IMR-90 (cell line): Measurements from ENCODE around the gene KCNMA1. TPM values are rescaled to one million over a fixed set of nuclear protein-coding genes. Genes with fewer than 3 reads are reported as not detected.

ENCODE experiments used
- ATAC-seq: fragments of 200-7000 bp; cut with Tn5 transposase; 2 replicates; pipeline ENCODE4 v1.9.1; 2020; ENCODE audit warnings: low read depth, mild to moderate bottlenecking, moderate library complexity
- BruUV-seq: library from RNA; stranded (reverse); fragments of 400-500 nt; replicated peaks from 2 replicates; lab custom pipeline; 2021; lab: Mats Ljungman, UMichigan
- CTCF ChIA-PET: fragments of 300-600 bp; formaldehyde crosslinking; extraction: SDS; loops from one replicate; lab custom pipeline; 2021; ENCODE audit warnings: antibody characterized with exemption; lab: Yijun Ruan, JAX
- POLR2A ChIA-PET: fragments of 300-600 bp; sonication (Branson Sonifier 250); formaldehyde crosslinking; loops from one replicate; lab custom pipeline; 2022; ENCODE audit warnings: antibody characterized with exemption; ENCODE audit not compliant: unreplicated experiment; lab: Charles Lee
- DNase-seq: peaks from one replicate; pipeline ENCODE4 v3.0.0; 2013
- H2AFZ ChIP-seq: replicated peaks from 2 replicates; pipeline ENCODE3; 2013; ENCODE audit warnings: low read length, mild to moderate bottlenecking; ENCODE audit not compliant: poor library complexity
- H2AK5ac ChIP-seq: 2 replicates; pipeline ENCODE4 v1.6.1; 2013; ENCODE audit warnings: low read depth, low read length, inconsistent platforms
- H2AK9ac ChIP-seq: replicated peaks from 2 replicates; pipeline ENCODE3; 2013; ENCODE audit warnings: mild to moderate bottlenecking, low read depth, low read length, moderate library complexity; ENCODE audit not compliant: poor library complexity
- H2BK120ac ChIP-seq: 2 replicates; pipeline ENCODE4 v1.6.1; 2013; ENCODE audit warnings: low read depth, low read length, inconsistent platforms
- H2BK15ac ChIP-seq: 3 replicates; pipeline ENCODE4 v1.6.1; 2013; ENCODE audit warnings: low read depth, low read length, inconsistent platforms
- H2BK20ac ChIP-seq: 2 replicates; pipeline ENCODE4 v1.6.1; 2013; ENCODE audit warnings: low read depth, mild to moderate bottlenecking, inconsistent platforms, low read length, moderate library complexity
- H2BK5ac ChIP-seq: 2 replicates; pipeline ENCODE4 v1.6.1; 2013; ENCODE audit warnings: mild to moderate bottlenecking, low read depth, low read length, inconsistent platforms; ENCODE audit not compliant: poor library complexity, severe bottlenecking
- H3K14ac ChIP-seq: replicated peaks from 2 replicates; pipeline ENCODE4 v1.6.1; 2013; ENCODE audit warnings: low read depth, low read length, inconsistent platforms
- H3K18ac ChIP-seq: 2 replicates; pipeline ENCODE4 v1.6.1; 2013; ENCODE audit warnings: low read depth, low read length, control low read depth
- H3K23ac ChIP-seq: 2 replicates; pipeline ENCODE4 v1.6.1; 2013; ENCODE audit warnings: low read depth, low read length, inconsistent platforms
- H3K27ac ChIP-seq: 2 replicates; pipeline ENCODE4 v1.5.1; 2013; ENCODE audit warnings: mild to moderate bottlenecking, control low read depth, low read length; ENCODE audit not compliant: insufficient read depth
- H3K27me3 ChIP-seq: 2 replicates; pipeline ENCODE4 v1.6.1; 2013; ENCODE audit warnings: low read length; ENCODE audit not compliant: control insufficient read depth, insufficient read depth
- H3K36me3 ChIP-seq: 2 replicates; pipeline ENCODE4 v1.6.1; 2013; ENCODE audit warnings: low read length, mixed read lengths; ENCODE audit not compliant: control insufficient read depth, insufficient read depth
- H3K4ac ChIP-seq: 2 replicates; pipeline ENCODE4 v1.6.1; 2013; ENCODE audit warnings: low read depth, low read length, inconsistent platforms
- H3K4me1 ChIP-seq: 2 replicates; pipeline ENCODE4 v1.6.1; 2013; ENCODE audit warnings: low read length, mixed read lengths; ENCODE audit not compliant: control insufficient read depth, insufficient read depth
- H3K4me2 ChIP-seq: 2 replicates; pipeline ENCODE4 v1.6.1; 2013; ENCODE audit warnings: low read depth, mild to moderate bottlenecking, control low read depth, low read length, moderate library complexity
- H3K4me3 ChIP-seq: 2 replicates; pipeline ENCODE4 v1.5.1; 2013; ENCODE audit warnings: low read depth, mild to moderate bottlenecking, control low read depth, low read length, moderate library complexity; ENCODE audit not compliant: insufficient read depth
- H3K56ac ChIP-seq: 2 replicates; pipeline ENCODE4 v1.6.1; 2013; ENCODE audit warnings: low read length, inconsistent platforms; ENCODE audit not compliant: insufficient read depth; ENCODE audit errors: extremely low read depth
- H3K79me1 ChIP-seq, 2 experiments: 2 replicates each; pipeline ENCODE4 v1.6.1; 2013; ENCODE audit warnings: low read length in 2 of 2, inconsistent platforms in 1 of 2, low read depth in 1 of 2
- H3K9ac ChIP-seq: 2 replicates; pipeline ENCODE4 v1.6.1; 2013; ENCODE audit warnings: low read depth, low read length, control low read depth
- H3K9me1 ChIP-seq: 2 replicates; pipeline ENCODE4 v1.6.1; 2013; ENCODE audit warnings: low read length, inconsistent platforms; ENCODE audit not compliant: insufficient read depth
- H3K9me3 ChIP-seq: 2 replicates; pipeline ENCODE4 v1.6.1; 2013; ENCODE audit warnings: low read length; ENCODE audit not compliant: control insufficient read depth, insufficient read depth
- H4K20me1 ChIP-seq: 2 replicates; pipeline ENCODE4 v1.6.1; 2013; ENCODE audit warnings: low read length, inconsistent platforms; ENCODE audit not compliant: insufficient read depth
- H4K5ac ChIP-seq: 2 replicates; pipeline ENCODE4 v1.6.1; 2013; ENCODE audit warnings: mild to moderate bottlenecking, low read depth, low read length, control low read depth
- H4K8ac ChIP-seq, 2 experiments: 2 replicates each; pipeline ENCODE4 v1.6.1; 2013; ENCODE audit warnings: low read depth in 2 of 2, low read length in 2 of 2, control low read depth in 1 of 2, inconsistent platforms in 1 of 2
- H4K91ac ChIP-seq: 2 replicates; pipeline ENCODE4 v1.6.1; 2013; ENCODE audit warnings: low read depth, low read length, inconsistent platforms; ENCODE audit not compliant: insufficient read depth
- FOS ChIP-seq: fragments of 150-350 bp; IDR thresholded peaks from 2 replicates; pipeline ENCODE4 v1.6.1; 2016; ENCODE audit warnings: low read depth, low read length
- MAFK ChIP-seq: IDR thresholded peaks from 2 replicates; pipeline ENCODE4 v1.6.1; 2012; ENCODE audit warnings: low read depth, low read length, improper control_type of control experiment
- MXI1 ChIP-seq: IDR thresholded peaks from 2 replicates; pipeline ENCODE4 v1.6.1; 2012; ENCODE audit warnings: low read depth, mild to moderate bottlenecking, low read length, moderate library complexity, borderline replicate concordance
- NFE2L2 ChIP-seq: fragments of 150-350 bp; IDR thresholded peaks from 2 replicates; pipeline ENCODE4 v1.6.1; 2016; ENCODE audit warnings: low read depth, mild to moderate bottlenecking, low read length
- RAD21 ChIP-seq: IDR thresholded peaks from 2 replicates; pipeline ENCODE4 v1.6.1; 2012; ENCODE audit warnings: low read length, improper control_type of control experiment
- RCOR1 ChIP-seq: IDR thresholded peaks from 2 replicates; pipeline ENCODE4 v1.6.1; 2012; ENCODE audit warnings: mild to moderate bottlenecking, low read length, improper control_type of control experiment; ENCODE audit not compliant: insufficient replicate concordance
- SMC3 ChIP-seq: fragments of 150-350 bp; IDR thresholded peaks from 2 replicates; pipeline ENCODE4 v1.6.1; 2016; ENCODE audit warnings: low read depth, mild to moderate bottlenecking, antibody characterized with exemption, low read length, moderate library complexity
- WGBS, 2 experiments: methylation state at CpG; one replicate each; pipeline versions ENCODE4 v1.1.5 to v1.1.7; 2013; ENCODE audit warnings: missing lambda C conversion rate in 2 of 2; ENCODE audit not compliant: insufficient read length in 1 of 2; ENCODE audit errors: extremely low coverage in 2 of 2; 5-methylcytosine and 5-hydroxymethylcytosine counted together
- dilution Hi-C: fragments of 300-500 bp; cut with HindIII; formaldehyde crosslinking; loops from one replicate; pipeline ENCODE4 v1.14.3; 2018; ENCODE audit warnings: low sequenced_read_pairs; ENCODE audit not compliant: unreplicated experiment
- in situ Hi-C: fragments of 300-500 bp; cut with MboI; formaldehyde crosslinking; loops from 3 replicates; pipeline ENCODE4 v1.14.3; 2019; ENCODE audit warnings: low sequenced_read_pairs, inconsistent platforms, mixed read lengths
- intact Hi-C: fragments of 100-400 bp; cut with micrococcal nuclease; formaldehyde crosslinking; loops from 2 replicates; pipeline ENCODE4 v1.10.0; 2022
- polyA plus RNA-seq, 3 experiments: library from polyadenylated mRNA; depleted of rRNA; stranded (reverse); fragments of >200 nt; gene quantifications; 2 replicates each; pipeline ENCODE4 v1.2.3, GENCODE V29; 2012; ENCODE audit warnings: low replicate concordance in 1 of 3
- total RNA-seq: library from RNA; depleted of rRNA; stranded (reverse); fragments of >200 nt; gene quantifications from 2 replicates; pipeline ENCODE4 v1.2.3, GENCODE V29; 2012

Gene KCNMA1
- total and polyA plus RNA-seq, 2 of the 4 experiments (the other 2 are of a cell fraction): 25.6 to 29.6 TPM

DNA sequence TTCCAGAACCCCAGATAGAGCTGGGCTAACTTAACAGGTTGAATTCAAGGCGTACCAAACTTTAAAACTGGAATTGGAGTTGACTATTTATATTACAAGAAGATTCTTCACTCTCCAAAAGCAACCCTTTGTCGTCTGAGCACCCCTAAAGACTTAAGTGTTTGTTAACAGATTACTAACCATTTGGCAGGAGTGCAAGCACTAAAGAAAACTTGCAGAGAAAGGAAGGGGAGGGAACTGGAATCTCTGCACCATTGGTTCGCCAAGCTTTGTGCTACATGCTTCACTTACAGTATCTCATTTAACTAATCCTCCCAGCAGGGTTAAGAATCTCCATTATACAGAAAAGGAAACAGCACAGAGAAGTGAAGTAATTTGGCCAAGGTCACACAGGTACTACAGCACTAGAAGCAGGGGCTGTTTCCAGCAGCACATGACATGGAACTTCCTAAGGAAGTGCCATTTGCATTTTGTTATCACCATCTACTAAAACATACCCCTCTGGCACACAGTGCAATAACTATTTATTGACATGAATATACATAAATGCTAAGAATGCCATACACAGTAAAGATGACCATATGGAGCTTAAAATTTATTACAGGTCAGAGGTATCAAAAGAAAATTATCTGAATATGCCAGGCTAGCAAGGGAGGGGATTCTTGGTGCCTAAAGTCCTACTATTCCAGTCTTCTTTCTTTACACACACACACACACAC, 201.2 kb downstream of the KCNMA1 start:
- WGBS, 2 experiments: no CpG with 5 or more reads among the region's 3 CpGs
- no peaks in the 10 kb centered on the region for H3K36me3 ChIP-seq
- no peak overlapping the region for H2AK9ac ChIP-seq
- H2BK15ac ChIP-seq: no peak overlapping the region
- 0 out of 2 replicates have a peak overlapping the region, but pooled peaks have one; percentile 55 for H3K14ac ChIP-seq
- no peak overlapping the region; the same call in 1 of the 2 replicates for H2AK5ac ChIP-seq
- no peak overlapping the region; the same call in 1 of the 2 replicates for H4K91ac ChIP-seq
- BruUV-seq: no TSS peak
- H2AFZ ChIP-seq: no peak overlapping the region
- no peak overlapping the region for H2BK5ac ChIP-seq
- intact Hi-C loops: no loop called here
- H3K4me3 ChIP-seq: no peak overlapping the region
- ChIA-PET POLR2A (no interaction called here), CTCF (no interaction called here)
- in situ Hi-C loops: no loop called here
- DNase-seq (peak; percentile 64), ATAC-seq (peak; percentile 84)
- no peak overlapping the region for H3K4ac ChIP-seq
- no peak overlapping the region for H2BK120ac ChIP-seq
- H2BK20ac ChIP-seq: no peak overlapping the region
- no peak overlapping the region for H3K18ac ChIP-seq
- no peak overlapping the region for H3K56ac ChIP-seq
- H3K27me3 ChIP-seq: no peaks in the 10 kb centered on the region
- dilution Hi-C loops: no loop called here
- no peaks in the 10 kb centered on the region for H3K9me3 ChIP-seq
- H4K20me1 ChIP-seq: no peaks in the 10 kb centered on the region
- no peak for TF ChIP-seq FOS
- no peak for TF ChIP-seq MAFK
- TF ChIP-seq SMC3: no peak
- TF ChIP-seq MXI1: no peak
- TF ChIP-seq NFE2L2: no peak
- TF ChIP-seq RAD21: no peak
- TF ChIP-seq RCOR1: no peak
- no peaks in the 10 kb centered on the region; a peak in 1 of 4 replicates for H3K79me1 ChIP-seq
- H4K8ac ChIP-seq: no peak overlapping the region
- H3K4me2 ChIP-seq: no peak overlapping the region
- no peak overlapping the region for H3K27ac ChIP-seq
- H3K9me1 ChIP-seq: no peaks in the 10 kb centered on the region
- H3K23ac ChIP-seq: no peak overlapping the region
- no peak overlapping the region for H3K9ac ChIP-seq
- H4K5ac ChIP-seq: no peak overlapping the region
- peaks cover 8% of the 10 kb centered on the region for H3K4me1 ChIP-seq
